Measurements from ENCODE around the gene GEMIN8.

GEMIN8 gene, protein sequence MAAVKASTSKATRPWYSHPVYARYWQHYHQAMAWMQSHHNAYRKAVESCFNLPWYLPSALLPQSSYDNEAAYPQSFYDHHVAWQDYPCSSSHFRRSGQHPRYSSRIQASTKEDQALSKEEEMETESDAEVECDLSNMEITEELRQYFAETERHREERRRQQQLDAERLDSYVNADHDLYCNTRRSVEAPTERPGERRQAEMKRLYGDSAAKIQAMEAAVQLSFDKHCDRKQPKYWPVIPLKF

DNA sequence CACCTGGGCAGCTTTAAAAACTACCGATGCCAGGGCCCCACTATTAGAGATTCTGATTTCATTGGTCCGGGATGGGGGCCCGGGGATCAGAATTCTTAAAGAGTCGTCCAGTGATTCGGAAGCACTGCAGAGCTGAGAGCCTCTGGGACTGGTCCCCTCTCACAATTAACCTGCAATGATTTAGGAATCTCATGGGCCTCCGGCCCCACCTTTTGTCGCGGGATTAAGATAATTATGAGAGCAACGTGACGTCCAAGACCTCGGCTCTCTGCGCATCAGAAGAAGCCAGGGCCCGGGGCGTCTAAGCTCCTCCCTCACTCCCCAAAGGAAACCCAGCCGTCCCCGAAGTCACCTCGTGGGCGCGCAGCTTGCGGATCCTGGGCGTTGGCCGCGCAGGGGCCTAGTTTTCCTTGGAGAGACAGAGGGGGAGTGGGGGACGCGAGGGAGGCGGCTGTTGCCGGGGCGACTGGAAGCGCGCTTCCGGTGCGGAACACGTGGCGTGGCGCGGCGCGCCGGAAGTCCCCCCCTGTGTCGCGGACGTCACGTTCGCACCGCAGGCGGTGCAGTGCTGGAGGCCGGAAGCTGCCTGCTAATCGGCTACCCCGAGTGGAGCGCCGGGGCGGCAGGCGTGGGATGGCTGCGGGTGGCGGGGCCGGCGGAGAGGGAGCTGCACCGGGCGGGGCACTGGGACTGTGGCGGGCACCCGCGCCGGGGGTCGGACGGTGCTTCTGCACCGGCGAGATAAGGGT lies at the start of gene GEMIN8:
TSS of gene GEMIN8 (minus strand) at position 468 of the 749 bp plus-strand sequence. CDS start 8,414 bp downstream, outside the sequence.
- peak; percentile 80 to 84 for DNase-seq

DNA sequence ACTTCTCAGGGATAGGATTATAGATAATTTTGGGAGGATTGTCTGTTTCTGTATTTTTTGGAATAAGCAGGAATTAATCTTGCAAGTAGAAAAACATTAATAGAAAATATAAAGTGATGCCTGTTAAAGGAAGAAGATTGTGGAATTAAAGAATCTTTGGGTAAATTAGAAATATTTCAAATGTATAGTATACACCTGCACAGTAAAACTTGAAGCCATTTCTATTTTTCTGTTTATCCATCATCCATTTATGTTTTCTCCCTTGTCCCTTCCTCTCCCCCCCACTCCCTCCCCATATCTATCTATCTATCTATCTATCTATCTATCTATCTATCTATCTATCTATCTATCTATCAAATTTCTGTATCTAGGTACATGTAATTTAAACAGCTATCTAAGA lies 46.9 kb upstream of the GEMIN8 start:
- no peak for DNase-seq

DNA sequence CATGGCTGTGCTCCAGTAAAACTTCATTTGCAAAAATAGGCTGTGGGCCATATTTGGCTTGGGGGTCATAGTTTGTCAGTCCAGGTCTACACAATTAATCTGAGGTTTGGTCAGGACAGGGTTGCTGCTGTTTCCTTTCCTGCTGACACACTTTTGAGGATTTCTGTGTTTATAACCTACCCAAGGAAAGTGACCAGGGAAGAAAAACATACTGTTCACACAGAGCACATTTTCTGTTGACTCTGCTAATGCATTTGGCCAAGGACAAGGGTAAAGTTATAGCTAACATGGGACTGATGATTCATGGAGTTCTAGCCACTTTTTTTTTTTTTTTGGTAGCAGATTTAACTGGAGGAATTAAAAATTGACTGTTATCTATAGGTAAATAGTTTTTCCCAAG lies 43.9 kb upstream of the GEMIN8 start:
- no peak for DNase-seq

DNA sequence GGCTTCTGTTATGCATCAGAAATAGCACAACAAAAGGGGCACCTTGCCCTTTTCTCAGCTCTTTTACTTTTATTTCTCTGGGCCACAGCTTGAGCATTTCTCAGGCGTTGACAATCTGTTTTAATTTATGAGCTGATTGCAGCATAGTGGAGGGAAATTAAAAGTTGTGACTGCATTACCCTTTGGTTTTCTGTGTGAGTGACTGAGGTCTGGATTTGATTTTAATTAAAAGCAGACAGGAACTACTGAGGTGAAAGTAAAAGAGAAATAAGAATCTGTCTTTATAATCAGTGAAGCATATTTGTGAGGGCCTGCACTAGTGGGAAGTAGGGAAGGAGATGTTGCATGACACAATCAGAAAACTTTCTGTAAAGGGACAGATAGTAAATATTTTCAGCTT lies 43.4 kb upstream of the GEMIN8 start:
- DNase-seq, result no peak

DNA sequence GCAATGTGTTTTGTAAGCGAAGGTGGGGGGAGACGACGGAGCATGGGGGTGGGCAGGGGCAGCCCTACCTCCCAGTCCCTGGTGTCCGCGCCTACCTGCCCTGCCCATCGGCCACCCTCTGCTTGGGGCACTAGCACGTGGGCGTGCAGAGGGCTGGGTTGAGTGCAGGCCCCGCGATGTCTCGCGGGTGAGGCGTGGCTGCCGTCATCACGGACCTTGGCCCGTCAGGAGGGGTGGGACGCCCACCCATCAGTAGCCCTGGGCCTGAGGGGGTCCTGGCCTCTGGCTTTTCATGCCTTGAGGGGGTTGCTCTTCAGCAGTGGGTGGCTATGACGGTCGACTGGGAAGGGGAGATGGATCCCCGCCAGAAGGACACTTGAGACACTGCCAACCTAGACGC lies 36.1 kb upstream of the GEMIN8 start:
- DNase-seq, result no peak

DNA sequence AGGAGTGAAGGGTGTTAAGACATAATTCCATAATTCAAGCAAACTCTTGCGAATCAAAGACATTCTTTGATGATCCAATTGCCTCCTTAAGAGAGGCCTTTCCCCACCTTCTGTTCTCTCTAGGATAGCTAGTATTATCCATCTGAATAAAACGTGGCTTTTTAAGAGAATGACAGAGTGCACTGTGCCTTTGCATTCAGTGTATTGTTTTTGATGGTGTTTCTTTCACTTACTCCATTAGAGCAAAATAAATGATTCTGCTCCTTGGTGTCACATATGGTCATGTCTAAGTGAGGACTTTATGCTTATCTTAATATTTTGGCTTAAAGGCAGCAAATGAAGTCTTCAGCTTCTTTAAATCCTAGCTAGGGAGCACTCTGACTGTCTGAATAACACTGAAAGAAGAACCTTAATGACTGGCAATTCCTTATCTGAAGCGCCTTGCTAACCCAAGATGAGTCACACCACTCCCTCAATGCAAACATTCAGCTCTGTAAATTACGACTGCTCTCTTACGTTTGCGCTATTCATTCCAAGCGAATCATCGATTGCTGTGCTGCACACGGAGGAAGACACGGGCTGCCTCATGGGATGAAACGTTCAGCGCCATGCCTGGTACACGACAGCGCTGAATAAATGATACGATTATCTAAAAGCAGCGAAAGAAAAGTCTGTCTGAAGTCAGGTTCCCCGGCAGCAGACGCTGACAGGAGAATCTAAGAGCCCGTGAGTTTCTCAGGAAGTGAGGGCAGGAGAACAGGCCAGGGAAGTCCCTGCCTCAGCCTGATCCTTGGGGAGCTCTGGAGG lies 35.1 kb upstream of the GEMIN8 start:
- DNase-seq, result no peak

DNA sequence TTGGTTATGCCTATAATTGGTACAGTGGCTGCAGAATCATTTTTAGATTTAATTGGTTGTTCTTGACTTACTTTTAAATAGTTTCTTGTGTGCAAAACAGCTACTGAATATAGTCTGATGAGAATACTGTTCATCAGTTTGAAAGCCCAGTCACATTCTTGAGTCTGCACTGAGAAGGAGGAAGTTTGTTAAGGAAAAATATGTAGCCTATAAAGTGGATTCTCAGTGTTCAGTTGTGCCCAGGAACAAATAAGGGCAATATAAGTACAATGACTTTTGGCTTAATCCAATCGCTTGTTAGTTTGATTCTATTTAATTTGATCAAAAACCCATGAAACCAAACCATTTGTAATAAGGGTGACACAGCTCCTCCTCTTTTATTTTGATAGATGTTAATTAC lies 32.8 kb upstream of the GEMIN8 start:
- DNase-seq, result no peak

DNA sequence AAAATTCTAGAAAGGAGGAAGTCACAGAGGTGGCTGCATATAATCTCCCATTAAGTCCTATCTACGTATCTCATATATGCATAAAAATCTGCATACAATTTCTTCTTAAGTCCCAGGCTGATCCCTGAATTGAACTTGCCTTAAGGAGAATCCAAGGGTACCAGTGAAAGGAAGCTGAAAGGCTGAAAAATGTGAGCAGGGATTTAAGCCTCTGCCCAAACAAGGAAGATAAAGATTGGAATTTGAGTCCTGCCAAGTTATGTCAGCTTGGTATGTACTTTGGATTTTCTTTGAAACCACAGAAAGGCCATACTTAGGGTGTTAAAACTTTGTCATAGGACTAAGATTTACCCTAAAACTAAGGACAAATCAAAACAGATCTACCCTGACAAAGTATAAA lies 26.5 kb upstream of the GEMIN8 start:
- DNase-seq, result no peak

DNA sequence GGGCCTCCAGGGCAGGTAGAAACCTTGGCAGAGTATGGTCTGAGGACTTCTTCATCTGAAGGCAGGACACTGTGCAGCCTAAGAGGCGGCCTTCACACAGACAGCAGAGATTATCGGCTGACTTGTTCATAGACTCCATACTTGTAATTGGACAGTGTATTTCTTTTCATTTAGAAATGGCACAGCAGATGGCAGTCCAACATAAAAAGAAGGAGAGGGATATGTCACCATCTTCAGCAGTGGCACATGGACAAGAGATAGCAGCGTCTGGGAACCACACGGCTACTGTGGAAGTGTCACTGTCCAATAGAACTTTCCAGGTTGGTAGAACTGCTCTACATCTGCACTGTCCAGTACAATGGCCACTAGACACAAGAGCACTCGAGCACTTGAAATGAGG lies 21.7 kb upstream of the GEMIN8 start:
- DNase-seq, result no peak

DNA sequence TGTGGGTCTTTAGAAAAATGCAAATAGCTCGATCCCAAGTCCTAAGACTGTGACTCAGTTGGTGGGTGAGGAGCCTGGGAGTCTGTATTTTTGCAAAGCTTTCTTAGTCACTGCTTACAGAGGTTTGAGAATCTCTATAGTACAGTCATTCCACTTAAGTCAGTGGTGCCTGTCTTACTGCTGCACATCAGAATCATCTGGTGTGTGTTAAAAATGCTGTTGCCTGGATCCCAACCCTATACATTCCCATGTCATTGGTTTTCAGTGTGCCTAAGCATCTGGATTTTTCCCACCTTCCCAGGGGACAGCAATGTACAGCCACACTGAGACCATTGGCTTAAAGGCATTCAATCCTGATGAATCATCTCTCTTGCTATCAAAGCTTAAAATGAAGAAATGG lies 21.0 kb upstream of the GEMIN8 start:
- no peak for DNase-seq

DNA sequence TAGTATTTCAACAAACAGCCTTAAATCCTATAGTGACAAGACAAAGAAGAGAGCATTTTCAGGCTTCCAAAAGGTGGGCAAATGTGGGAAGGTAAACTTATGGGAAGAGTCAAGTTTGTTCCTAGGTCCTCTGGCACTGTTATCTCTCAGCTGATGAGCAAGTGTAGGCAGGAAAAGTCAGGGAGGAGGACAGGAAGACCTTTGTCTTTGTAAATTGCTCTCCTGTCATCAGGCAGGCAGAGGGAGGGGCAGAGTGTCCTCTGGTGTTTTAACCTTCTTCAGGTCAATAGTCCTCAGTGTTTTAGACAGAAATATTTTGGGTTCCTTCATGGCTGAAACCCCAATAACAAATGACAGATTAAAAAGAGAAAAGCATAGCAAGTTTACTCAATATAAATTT lies 13.5 kb upstream of the GEMIN8 start:
- no peak for DNase-seq

DNA sequence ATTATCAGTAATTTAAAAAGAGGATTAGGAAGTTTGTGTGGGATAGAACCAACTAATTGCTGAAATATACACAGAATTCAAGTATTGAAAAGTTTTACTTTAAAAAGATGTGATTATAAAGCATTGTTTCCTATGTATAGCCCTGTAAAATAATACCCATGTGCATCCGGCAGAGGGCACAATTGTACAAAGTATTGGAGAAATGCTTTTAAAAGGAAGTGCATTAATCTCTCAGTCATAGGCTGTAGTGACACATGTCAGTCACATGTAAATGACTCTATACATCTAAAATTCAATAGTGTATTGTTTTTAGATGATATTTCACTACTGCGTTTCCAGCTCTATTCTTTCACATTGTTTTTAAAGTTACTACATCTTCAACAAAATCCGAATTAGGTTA lies 9.7 kb upstream of the GEMIN8 start:
- DNase-seq, result peak; percentile 11 to 14

DNA sequence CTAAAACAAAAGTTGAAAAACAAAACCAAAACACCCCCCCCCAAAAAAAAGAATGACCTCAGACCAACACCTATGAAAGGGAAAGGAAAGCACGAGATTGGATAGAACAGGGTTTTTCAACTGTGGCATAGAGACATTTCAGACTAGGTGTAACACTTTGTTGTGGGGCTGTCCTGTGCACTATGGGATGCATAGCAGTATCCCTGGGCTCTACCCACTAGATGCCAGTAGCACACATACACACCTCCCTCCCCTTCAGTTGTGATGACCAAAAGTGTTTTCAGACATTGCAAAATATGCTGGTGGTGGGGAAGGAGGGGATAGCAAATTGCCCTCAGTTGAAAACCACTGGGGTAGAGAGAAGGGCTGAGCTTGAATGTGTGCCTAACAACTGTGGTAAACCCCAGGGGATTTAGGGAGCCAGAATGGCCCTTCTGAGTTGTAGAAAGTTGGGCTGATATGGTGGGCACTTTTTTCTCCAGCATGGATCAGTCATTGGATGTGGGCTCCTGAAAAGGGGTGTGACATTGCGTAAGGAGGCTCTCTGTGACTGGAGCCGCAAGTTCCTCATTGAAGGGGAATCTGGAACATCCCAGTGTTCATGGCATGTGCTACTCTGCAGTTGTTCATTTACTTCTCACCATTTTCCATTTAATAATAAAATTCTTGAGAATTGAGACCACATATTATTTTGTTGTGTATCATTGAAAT lies 8.8 kb upstream of the GEMIN8 start:
- no peak for DNase-seq

DNA sequence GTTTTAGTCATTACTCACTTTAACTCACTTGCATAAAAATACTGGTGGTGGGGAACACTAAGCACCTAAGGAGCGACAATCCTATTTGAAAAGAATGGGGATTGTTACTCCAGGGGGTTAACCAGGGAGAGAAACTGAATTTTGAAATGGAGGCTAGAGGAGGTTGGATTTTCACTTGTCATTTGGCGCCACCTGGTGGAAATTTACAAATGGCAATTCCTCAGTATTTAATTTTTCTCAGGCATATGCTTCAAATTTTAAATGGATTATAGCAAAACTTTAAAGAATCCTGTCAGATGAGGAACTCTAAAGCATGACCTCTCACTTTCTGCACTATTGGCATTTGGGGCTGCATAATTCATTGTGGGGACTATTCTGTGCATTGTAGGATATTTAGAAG lies 2.7 kb upstream of the GEMIN8 start:
- peak in 1 of 2 experiments; percentile 27 for DNase-seq

DNA sequence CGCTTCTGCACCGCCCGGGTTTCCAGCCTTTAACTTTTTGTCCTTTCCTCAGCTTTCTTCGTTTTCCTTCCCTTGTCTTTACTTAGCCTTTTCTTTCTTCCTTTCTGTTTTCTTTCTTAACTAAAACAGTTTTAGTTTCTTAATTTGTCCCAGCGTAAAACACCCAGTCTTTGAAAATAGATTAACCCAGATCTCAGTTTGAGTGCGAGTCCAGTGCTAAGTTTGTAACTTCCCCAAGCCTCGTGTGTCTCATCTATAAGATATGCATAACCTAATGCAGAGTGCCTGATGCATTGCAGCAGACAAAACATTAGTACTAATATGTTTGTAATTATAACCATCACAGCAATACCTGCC lies 460 bp upstream of the GEMIN8 start:
- no peak for DNase-seq

DNA sequence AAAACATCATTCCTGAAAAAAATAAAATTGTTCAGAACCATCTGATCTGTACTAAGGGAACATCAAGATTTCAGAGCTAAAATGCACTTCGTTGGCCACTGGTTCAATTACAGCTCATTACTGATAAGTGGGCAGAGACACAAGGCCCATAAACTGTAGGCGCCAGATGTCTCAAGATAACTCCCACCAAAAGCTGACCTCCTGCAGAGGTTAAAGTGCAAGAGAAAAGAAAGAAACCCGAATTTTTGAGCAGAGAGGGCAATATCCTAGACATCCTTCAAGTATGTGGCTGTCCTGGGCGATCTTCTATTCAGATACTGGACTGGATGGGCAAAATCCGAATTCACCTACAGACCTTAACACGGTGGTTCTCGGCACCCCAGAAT lies 660 bp downstream of the GEMIN8 start:
- DNase-seq, result peak in 1 of 2 experiments; percentile 0

DNA sequence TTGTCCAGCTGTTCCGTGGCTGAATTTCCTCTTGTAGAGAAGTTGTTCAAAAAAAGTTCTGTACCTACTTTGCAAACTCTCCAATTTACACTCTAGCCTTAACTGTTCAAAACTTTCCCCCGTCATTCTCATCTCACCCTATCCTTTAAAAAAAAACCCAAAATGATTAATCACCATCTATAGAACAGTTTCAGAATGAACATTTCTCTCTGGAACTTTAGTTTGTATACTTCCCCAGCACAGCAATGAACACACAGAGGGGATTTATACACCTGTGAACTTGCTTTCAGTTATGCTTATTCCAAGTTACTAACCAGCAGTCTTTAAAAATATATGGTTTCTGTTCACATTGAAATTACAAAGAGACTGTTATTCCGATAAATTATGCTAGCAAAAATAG lies 1.2 kb downstream of the GEMIN8 start:
- DNase-seq, result no peak

DNA sequence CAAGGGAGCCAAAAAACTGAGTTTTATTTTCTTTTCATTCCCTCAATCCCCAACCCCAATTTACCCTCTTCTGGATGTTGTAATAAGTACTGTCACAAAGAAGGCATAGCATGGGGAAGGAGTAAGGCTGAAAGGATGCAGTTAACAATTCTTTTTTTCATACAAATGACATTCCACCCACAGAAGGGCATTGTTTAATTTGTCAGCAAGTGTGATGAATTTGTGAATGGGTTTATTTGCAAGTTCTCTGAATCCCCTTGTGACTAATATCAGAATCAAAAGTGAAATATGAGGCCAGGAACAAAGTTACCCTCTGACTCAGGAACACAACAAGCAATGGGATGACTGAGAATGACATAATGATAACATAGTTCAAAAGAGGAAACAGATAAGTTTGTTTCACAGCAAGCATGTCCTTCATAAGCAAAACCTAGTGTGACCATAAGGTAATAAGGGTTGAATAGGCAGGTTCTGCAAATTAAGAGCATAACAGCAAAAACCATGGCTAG lies 2.1 kb downstream of the GEMIN8 start:
- no peak for DNase-seq

DNA sequence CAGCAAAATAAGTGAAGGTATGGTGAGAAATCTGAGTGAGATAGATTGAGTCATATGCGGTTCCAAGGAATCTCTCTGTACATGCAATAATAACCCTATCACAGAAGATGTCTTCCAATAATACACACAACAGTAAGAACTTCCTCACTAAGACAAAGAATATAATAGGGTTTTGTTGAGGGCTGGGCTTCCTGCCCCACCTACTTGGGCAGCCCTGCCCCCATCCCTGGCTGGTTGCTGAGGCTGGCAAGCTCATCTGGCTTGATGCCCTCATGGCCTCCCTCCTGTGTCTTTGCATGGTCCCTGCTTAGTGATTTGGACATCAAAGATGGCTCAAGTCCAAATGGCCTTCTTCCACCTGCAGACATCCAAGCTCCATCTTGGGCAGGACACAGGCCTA lies 2.7 kb downstream of the GEMIN8 start:
- DNase-seq, result no peak

DNA sequence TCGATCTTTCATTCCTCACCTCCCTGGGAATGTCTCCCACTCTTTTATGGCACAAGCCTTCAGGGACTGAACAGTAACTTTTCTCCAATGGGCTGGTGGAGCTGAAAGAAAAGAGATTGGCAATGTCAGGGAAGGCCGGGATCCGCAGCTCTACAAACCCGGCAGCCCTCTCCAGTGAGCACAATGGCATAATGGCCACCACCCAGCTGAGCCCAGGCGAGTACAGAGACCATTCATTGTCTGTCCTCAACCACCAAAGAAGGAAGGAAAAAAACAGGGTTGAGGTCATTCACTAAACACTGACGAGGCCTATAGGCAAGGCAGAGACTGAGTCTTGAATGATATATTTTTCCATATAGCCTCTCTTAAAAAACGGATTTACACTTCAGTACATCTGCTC lies 3.6 kb downstream of the GEMIN8 start:
- no peak for DNase-seq

DNA sequence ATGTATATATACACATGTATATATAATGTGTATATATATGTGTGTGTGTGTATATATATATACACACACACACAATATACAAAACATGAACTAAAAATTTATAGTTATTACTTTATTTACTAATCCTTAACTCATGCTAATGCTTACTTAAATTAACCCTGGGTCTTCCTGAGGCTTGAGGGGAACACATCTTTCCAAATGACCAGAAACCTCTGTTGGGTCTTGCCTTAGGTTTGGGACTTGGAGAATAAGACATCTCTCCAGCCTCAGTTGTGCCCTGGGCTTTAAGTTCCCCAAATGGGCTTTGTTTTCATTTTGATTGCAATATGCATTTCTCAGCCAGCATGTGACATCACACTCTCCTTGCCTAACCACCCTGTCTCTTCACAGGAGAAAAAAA lies 7.7 kb downstream of the GEMIN8 start:
- no peak for DNase-seq

DNA sequence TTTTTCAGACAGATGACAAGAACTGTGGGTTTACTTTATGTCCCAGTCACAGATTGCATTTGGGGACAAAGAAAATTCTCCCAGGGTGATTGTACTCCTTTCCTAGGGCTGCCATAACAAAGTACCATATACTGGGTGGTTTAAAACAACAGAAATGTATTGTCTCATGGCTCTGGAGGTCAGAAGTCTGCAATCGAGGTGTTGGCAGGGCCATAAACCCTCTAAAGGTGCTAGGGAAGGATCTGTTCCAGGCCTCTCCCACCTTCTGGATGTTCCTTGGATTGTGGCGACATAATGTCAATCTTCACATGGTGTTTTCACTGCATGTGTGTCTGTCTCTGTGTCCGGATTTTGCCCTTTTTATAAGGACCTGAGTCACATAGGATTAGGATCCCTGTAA lies 12.3 kb downstream of the GEMIN8 start:
- DNase-seq, result no peak

DNA sequence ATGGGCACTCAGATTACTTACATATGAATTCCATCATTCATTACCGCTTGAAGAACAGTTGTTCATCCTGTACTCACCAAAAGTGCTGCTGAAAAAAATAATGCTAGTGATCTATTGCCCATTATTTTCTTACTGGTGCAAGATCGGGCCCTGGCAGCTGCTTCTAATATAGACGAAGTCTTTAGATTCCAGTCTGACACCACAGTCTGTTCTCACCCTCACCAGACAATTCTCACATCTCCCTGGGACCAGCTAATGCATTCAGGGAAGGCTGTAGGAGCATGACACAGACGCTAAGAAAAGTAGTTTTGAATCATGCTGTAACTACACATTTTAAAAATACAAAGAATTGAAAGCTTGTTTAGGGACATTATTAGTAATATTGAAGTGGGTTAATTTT lies 13.8 kb downstream of the GEMIN8 start:
- no peak for DNase-seq
